Osteoblast (primary cell): ENCODE data around the gene JPT1. TPM values are rescaled to one million over a fixed set of nuclear protein-coding genes. Genes with fewer than 3 reads are reported as not detected.
A peak's percentile ranks its signal among the peaks of the same experiment; 100 is the strongest.

ENCODE experiments used
- DNase-seq: peaks from one replicate; pipeline ENCODE4 v3.0.0; 2011; ENCODE audit warnings: low spot score, mixed read lengths; ENCODE audit not compliant: insufficient read length; ENCODE audit errors: missing footprints
- H2AFZ ChIP-seq: 2 replicates; pipeline ENCODE4 v1.6.0; 2011; ENCODE audit warnings: mild to moderate bottlenecking, low read length
- H3K27ac ChIP-seq: 2 replicates; pipeline ENCODE4 v1.5.1; 2011; ENCODE audit warnings: mild to moderate bottlenecking, low read depth, low read length, moderate library complexity
- H3K27me3 ChIP-seq: 2 replicates; pipeline ENCODE4 v1.6.0; 2012; ENCODE audit warnings: mild to moderate bottlenecking, control low read depth, inconsistent platforms, low read length, moderate library complexity; ENCODE audit not compliant: insufficient read depth
- H3K36me3 ChIP-seq: 2 replicates; pipeline ENCODE4 v1.5.1; 2011; ENCODE audit warnings: mild to moderate bottlenecking, low read length, control low read depth, moderate library complexity; ENCODE audit not compliant: insufficient read depth
- H3K4me1 ChIP-seq: 2 replicates; pipeline ENCODE4 v1.5.1; 2011; ENCODE audit warnings: mild to moderate bottlenecking, low read length, control low read depth, moderate library complexity; ENCODE audit not compliant: insufficient read depth
- H3K4me2 ChIP-seq: 2 replicates; pipeline ENCODE4 v1.6.0; 2011; ENCODE audit warnings: mild to moderate bottlenecking, low read length; ENCODE audit not compliant: insufficient read depth
- H3K4me3 ChIP-seq: fragments of 200-600 bp; sonication (generic); 3 replicates; pipeline ENCODE4 v1.5.1; 2012; ENCODE audit warnings: mild to moderate bottlenecking, low read length, inconsistent platforms; ENCODE audit not compliant: insufficient read depth
- H3K79me2 ChIP-seq: 2 replicates; pipeline ENCODE4 v1.6.0; 2012; ENCODE audit warnings: mild to moderate bottlenecking, low read length, control low read depth, inconsistent platforms; ENCODE audit not compliant: insufficient read depth
- H3K9me3 ChIP-seq: 2 replicates; pipeline ENCODE4 v1.5.1; 2011; ENCODE audit warnings: low read depth, low read length, control low read depth
- H4K20me1 ChIP-seq: 2 replicates; pipeline ENCODE4 v1.6.0; 2012; ENCODE audit warnings: mild to moderate bottlenecking, low read length, control low read depth; ENCODE audit not compliant: insufficient read depth
- CTCF ChIP-seq: IDR thresholded peaks from 2 replicates; pipeline ENCODE4 v1.5.1; 2011; ENCODE audit warnings: mild to moderate bottlenecking, low read depth, low read length, moderate library complexity; ENCODE audit errors: extremely low read depth
- total RNA-seq: library from RNA; depleted of rRNA; stranded (reverse); fragments of >200 nt; gene quantifications from 2 replicates; pipeline ENCODE4 v1.2.3, GENCODE V29; 2012

Gene JPT1
- total RNA-seq, 1 donor = 60.8 TPM

GRCh38 chr17:75105126-75106080, 48.9 kb downstream of the JPT1 start:
- peak; percentile 91 for DNase-seq
- Histone ChIP-seq H3K27ac (no peak overlapping the region), H3K27me3 (no peaks in the 10 kb centered on the region), H3K4me3 (no peak overlapping the region), H3K79me2 (peaks cover 2% of the 10 kb centered on the region), H2AFZ (no peak overlapping the region), H3K4me2 (no peak overlapping the region), H4K20me1 (no peaks in the 10 kb centered on the region), H3K36me3 (peaks cover 7% of the 10 kb centered on the region), H3K4me1 (peaks cover 3% of the 10 kb centered on the region), H3K9me3 (no peaks in the 10 kb centered on the region)
- peak; percentile 65 for TF ChIP-seq CTCF

GRCh38 chr17:75103601-75104554, 50.4 kb downstream of the JPT1 start:
- TF ChIP-seq CTCF = no peak
- Histone ChIP-seq H3K4me3 (no peak overlapping the region), H3K27ac (no peak overlapping the region), H3K4me1 (no peaks in the 10 kb centered on the region), H3K79me2 (no peaks in the 10 kb centered on the region), H4K20me1 (no peaks in the 10 kb centered on the region), H3K9me3 (no peaks in the 10 kb centered on the region), H3K27me3 (no peaks in the 10 kb centered on the region), H3K4me2 (no peak overlapping the region), H3K36me3 (peaks cover 11% of the 10 kb centered on the region), H2AFZ (no peak overlapping the region)
- peak; percentile 52 for DNase-seq

GRCh38 chr17:75102385-75102821, 51.9 kb downstream of the JPT1 start:
- Histone ChIP-seq H3K36me3 (peaks cover 23% of the 10 kb centered on the region), H3K79me2 (no peaks in the 10 kb centered on the region), H4K20me1 (no peaks in the 10 kb centered on the region), H3K9me3 (no peaks in the 10 kb centered on the region), H3K27me3 (no peaks in the 10 kb centered on the region), H3K27ac (no peak overlapping the region), H2AFZ (no peak overlapping the region), H3K4me1 (no peaks in the 10 kb centered on the region), H3K4me3 (no peak overlapping the region), H3K4me2 (no peak overlapping the region)
- TF ChIP-seq CTCF = no peak
- no peak for DNase-seq
